WI38 (cell line): ENCODE data around the gene PDZK1IP1.

Experiments
- H3K4me3 ChIP-seq: 2 replicates; pipeline ENCODE4 v1.5.1; 2011; ENCODE audit warnings: low read depth, mild to moderate bottlenecking, control low read depth, low read length
- CTCF ChIP-seq: IDR thresholded peaks from 2 replicates; pipeline ENCODE4 v1.5.1; 2012; ENCODE audit warnings: low read depth, mild to moderate bottlenecking, control low read depth, low read length

PDZK1IP1 gene

GRCh38 chr1:47231301-47232186 lies 41.7 kb upstream of the PDZK1IP1 start:
- H3K4me3 ChIP-seq: no peak overlapping the region
- no peak for TF ChIP-seq CTCF

GRCh38 chr1:47230692-47231300 lies 41.0 kb upstream of the PDZK1IP1 start:
- no peak overlapping the region for H3K4me3 ChIP-seq
- no peak for TF ChIP-seq CTCF

- no peak for TF ChIP-seq CTCF
- H3K4me3 ChIP-seq: no peak overlapping the region
Observed at GRCh38 chr1:47229886-47230691, 40.3 kb upstream of the PDZK1IP1 start.

GRCh38 chr1:47229031-47229885 lies 39.4 kb upstream of the PDZK1IP1 start:
- no peak for TF ChIP-seq CTCF
- H3K4me3 ChIP-seq: no peak overlapping the region

GRCh38 chr1:47228644-47229030 lies 38.8 kb upstream of the PDZK1IP1 start:
- H3K4me3 ChIP-seq: no peak overlapping the region
- TF ChIP-seq CTCF: no peak

GRCh38 chr1:47227341-47228232 lies 37.8 kb upstream of the PDZK1IP1 start:
- no peak for TF ChIP-seq CTCF

More at GRCh38 chr1:47227341-47228232, 37.8 kb upstream of the PDZK1IP1 start:
- H3K4me3 ChIP-seq: no peak overlapping the region
